Epithelial cell of proximal tubule (primary cell): ENCODE results near the gene FURIN. TPM values are rescaled to one million over a fixed set of nuclear protein-coding genes. Genes with fewer than 3 reads are reported as not detected.
"Not testable (repeated sequence)": the region's sequence is repeated elsewhere in the genome, so short reads cannot be mapped to it uniquely, and the experiment has no call there.

Source experiments
- DNase-seq: peaks from one replicate; pipeline ENCODE4 v3.0.0-alpha.2; 2011; ENCODE audit warnings: low read depth
- H3K4me3 ChIP-seq: 2 replicates; pipeline ENCODE4 v1.5.1; 2011; ENCODE audit warnings: low read depth, mild to moderate bottlenecking, low read length
- total RNA-seq: library from RNA; depleted of rRNA; stranded (reverse); fragments of >200 nt; gene quantifications from 2 replicates; pipeline ENCODE4 v1.2.3, GENCODE V29; 2015
- TF ChIP-seq, protein P1 (sequence below): conservative IDR thresholded peaks from 2 replicates; pipeline ENCODE4 v1.5.1; 2012; ENCODE audit warnings: low read depth, mild to moderate bottlenecking, low read length

FURIN gene
- total RNA-seq, 1 donor from 2014 or later = 91.0 TPM

DNA sequence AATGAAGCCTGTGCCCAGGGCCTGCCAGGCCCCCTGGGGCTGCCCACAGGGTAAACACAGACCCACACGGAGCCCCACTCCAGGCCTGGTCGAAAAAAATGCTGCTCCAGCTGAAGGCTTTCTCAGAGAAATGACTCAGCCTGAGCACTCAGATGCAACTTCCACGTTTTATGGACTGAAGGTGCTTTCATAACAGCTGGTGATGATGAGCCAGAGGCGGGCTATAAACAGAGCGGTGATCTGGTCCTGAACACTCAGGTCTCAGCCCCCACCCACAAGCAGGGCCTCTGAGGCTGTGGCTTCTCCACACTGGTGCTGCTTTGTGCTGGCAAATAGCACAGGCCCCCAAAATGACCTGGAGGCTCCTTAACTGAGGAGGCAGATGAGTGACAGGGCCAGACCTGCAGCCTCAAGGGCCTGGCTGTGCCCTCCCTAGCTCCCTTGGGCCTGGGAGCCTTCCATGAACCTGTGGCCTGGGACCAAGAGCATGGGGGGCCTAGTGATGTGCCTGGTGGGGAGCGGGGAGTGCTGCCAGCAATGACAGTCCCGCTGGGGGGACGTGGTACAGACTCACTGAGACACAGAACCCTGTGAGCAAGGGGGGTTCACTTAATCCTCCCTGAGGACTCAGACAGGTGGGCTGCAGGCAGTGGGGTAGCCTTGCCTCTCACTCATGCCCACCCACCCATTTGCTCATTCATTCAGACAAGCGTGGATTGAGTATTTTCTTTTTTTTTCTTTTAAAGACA is 23.0 kb upstream of the FURIN start:
- no peak for DNase-seq
- H3K4me3 ChIP-seq = no peak overlapping the region
- TF ChIP-seq, protein P1, sequence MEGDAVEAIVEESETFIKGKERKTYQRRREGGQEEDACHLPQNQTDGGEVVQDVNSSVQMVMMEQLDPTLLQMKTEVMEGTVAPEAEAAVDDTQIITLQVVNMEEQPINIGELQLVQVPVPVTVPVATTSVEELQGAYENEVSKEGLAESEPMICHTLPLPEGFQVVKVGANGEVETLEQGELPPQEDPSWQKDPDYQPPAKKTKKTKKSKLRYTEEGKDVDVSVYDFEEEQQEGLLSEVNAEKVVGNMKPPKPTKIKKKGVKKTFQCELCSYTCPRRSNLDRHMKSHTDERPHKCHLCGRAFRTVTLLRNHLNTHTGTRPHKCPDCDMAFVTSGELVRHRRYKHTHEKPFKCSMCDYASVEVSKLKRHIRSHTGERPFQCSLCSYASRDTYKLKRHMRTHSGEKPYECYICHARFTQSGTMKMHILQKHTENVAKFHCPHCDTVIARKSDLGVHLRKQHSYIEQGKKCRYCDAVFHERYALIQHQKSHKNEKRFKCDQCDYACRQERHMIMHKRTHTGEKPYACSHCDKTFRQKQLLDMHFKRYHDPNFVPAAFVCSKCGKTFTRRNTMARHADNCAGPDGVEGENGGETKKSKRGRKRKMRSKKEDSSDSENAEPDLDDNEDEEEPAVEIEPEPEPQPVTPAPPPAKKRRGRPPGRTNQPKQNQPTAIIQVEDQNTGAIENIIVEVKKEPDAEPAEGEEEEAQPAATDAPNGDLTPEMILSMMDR = no peak

DNA sequence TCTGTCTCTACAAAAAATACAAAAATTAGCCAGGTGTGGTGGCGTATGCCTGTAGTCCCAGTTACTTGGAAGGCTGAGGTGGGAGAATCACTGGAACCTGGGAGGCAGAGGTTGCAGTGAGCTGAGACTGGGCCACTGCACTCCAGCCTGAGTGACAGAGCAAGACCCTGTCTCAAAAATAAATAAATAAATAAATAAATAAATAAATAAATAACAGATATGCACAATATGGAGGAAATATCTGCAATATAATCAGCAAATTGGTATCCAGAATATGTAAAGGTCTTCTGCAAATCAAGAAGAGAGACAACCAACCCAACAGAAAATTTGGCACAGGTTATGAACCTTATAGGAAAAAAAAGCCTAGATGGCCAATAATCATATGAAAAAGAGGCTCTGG is 19.0 kb upstream of the FURIN start:
- not testable (repeated sequence) for H3K4me3 ChIP-seq, DNase-seq

DNA sequence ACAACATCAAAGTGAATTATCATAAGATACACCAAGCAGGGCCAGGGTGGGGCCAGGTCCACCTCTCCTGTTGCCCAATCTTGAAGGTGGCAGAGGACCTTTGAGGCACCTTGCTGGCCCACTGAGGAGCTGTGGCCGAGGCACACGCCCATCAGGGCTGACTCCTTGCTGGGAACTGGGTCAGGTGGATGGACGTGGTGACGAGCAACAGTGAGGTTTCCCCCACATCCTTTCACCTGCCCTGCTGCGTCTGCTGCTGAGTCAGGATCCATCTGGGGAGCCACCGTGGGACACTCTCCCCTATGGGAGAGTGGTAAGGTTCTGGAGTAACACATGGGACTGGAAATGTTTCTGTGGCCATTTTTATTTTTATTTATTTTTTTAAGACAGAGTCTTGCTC is 17.3 kb upstream of the FURIN start:
- no peak overlapping the region for H3K4me3 ChIP-seq
- DNase-seq = no peak
- TF ChIP-seq, protein P1 = no peak

DNA sequence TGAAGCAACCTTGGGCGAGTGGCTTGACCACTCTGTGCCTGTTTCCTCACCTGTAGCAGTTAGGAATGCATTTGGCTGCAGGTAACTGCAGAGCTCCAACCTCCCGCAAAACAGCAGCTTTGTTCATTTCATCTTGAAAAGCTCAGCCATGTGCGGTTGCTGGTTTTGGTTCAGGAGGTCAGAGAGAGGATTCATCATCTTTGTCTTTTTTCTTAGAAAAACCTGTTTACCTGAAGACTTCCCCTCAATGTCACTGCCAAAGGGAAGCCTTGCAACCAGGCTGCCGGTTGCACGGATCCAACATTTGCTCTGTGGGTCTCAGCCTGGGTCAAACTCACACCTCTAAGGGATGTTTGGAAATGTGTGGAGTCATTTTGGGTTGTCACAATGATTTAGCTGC is 16.4 kb upstream of the FURIN start:
- TF ChIP-seq, protein P1 = no peak
- H3K4me3 ChIP-seq = no peak overlapping the region
- no peak for DNase-seq

DNA sequence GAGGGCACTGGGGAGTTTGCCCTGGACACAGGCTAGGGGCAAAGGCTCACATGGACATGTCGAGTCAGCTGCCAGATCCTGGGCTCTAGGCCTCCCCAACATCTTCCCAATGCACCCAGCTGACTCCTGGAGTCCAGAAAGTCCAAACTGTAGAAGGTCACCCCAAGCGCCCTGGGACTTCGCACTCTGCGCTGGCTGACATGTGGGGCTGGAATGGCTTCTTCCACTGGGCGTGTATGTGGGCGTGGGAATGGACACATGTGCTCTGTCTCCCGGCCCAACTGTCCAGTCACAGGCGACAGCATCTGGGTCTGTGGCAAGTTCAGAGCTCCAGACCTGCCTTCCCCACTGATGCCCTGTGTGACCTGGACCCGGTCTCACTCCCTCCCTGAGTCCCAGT is 13.2 kb upstream of the FURIN start:
- no peak overlapping the region for H3K4me3 ChIP-seq
- TF ChIP-seq, protein P1 = no peak
- DNase-seq = no peak

DNA sequence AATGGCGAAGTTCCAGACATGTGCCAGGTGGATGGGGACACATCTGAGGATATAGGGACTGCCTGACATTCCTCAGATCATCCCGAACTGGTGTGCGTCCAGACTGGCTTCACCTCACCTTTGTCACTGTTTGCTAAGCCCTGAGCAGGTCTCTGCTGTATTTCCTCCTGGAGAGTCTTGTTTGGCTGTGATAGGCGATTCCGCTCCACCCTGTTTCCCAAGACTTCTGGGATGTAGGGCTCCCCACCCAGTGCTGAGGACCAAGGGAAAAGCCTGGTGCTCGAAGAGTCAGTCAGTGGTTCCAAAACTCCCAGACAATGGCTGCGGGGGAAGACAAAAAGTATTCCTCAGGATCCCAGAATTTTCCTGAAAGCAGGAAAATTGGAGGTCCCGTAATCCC is 11.1 kb upstream of the FURIN start:
- DNase-seq = no peak
- TF ChIP-seq, protein P1 = no peak
- no peak overlapping the region for H3K4me3 ChIP-seq

DNA sequence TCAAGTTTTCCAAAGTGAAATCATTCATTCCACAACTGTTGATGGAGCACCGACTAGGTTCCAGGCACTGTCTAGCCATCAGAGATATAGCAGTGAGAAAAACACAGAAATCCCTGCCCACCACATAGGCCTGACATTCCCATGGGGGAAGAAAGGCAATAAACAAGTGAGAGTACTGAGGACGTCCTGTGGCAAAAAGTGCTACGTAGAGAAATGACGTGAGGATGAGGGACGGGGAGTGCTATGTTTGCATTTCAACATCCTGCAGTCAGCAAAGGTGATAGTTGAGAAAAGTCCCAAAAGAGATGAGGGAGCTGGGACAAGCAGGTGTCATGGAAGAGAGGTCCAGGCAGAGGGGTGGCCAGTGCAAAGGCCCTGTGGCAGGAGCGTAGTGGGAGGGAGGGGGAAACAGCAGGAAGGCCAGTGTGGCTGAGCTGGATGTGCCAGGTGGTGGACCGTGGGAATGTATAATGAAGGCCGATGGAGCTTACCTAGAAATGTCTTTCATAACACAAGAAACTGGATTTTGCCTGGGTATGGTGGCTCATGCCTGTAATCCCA is 10.4 kb upstream of the FURIN start:
- DNase-seq = no peak

More for the DNA sequence above, 10.4 kb upstream of the FURIN start:
- H3K4me3 ChIP-seq = no peak overlapping the region
- TF ChIP-seq, protein P1 = no peak
